Measurements from ENCODE around the gene PCNT. TPM values are rescaled to one million over a fixed set of nuclear protein-coding genes. Genes with fewer than 3 reads are reported as not detected.

The PCNT gene
- total RNA-seq, 1 donor from 2014 or later: 53.3 TPM

GRCh38 chr21:46423546-46424038 lies 99.6 kb downstream of the PCNT start:
- Mint-ChIP-seq H3K27me3 (no peaks in the 10 kb centered on the region), H3K4me3 (ENCODE audit: low read depth) (no peak overlapping the region), H3K27ac (no peak overlapping the region), H3K4me1 (ENCODE audit: low read depth) (no peaks in the 10 kb centered on the region), H3K36me3 (ENCODE audit: insufficient read depth) (peaks cover 6% of the 10 kb centered on the region), H3K9me3 (ENCODE audit: low read depth) (no peaks in the 10 kb centered on the region)
- TF ChIP-seq CTCF (IDR thresholded peaks at IDR 0.05; ENCODE audit: unreplicated experiment): no peak
- DNase-seq (ENCODE audit: low spot score, unreplicated experiment): no peak

- Mint-ChIP-seq H3K9me3 (ENCODE audit: low read depth) (no peaks in the 10 kb centered on the region), H3K36me3 (ENCODE audit: insufficient read depth) (peaks cover 4% of the 10 kb centered on the region), H3K4me3 (ENCODE audit: low read depth) (no peak overlapping the region), H3K27ac (no peak overlapping the region), H3K4me1 (ENCODE audit: low read depth) (no peaks in the 10 kb centered on the region), H3K27me3 (no peaks in the 10 kb centered on the region)
- no peak for DNase-seq (ENCODE audit: low spot score, unreplicated experiment)
- no peak for TF ChIP-seq CTCF (IDR thresholded peaks at IDR 0.05; ENCODE audit: unreplicated experiment)
Observed at GRCh38 chr21:46424039-46424591, 100.2 kb downstream of the PCNT start.

GRCh38 chr21:46424621-46425020 lies 100.7 kb downstream of the PCNT start:
- TF ChIP-seq CTCF (IDR thresholded peaks at IDR 0.05; ENCODE audit: unreplicated experiment): no peak
- Mint-ChIP-seq H3K27me3 (no peaks in the 10 kb centered on the region), H3K4me3 (ENCODE audit: low read depth) (no peak overlapping the region), H3K27ac (peak overlapping the region; percentile 83), H3K4me1 (ENCODE audit: low read depth) (no peaks in the 10 kb centered on the region), H3K36me3 (ENCODE audit: insufficient read depth) (peaks cover 4% of the 10 kb centered on the region), H3K9me3 (ENCODE audit: low read depth) (no peaks in the 10 kb centered on the region)
- no peak for DNase-seq (ENCODE audit: low spot score, unreplicated experiment)

- Mint-ChIP-seq H3K9me3 (ENCODE audit: low read depth) (no peaks in the 10 kb centered on the region), H3K27ac (peak overlapping the region; percentile 83)
Observed at GRCh38 chr21:46425041-46425440, 101.1 kb downstream of the PCNT start.

GRCh38 chr21:46425571-46425970 lies 101.6 kb downstream of the PCNT start:
- DNase-seq (ENCODE audit: low spot score, unreplicated experiment): no peak
- H3K36me3 Mint-ChIP-seq (ENCODE audit: insufficient read depth): peaks cover 2% of the 10 kb centered on the region
- H3K27me3 Mint-ChIP-seq: no peaks in the 10 kb centered on the region
- no peaks in the 10 kb centered on the region for H3K4me1 Mint-ChIP-seq (ENCODE audit: low read depth)
- H3K4me3 Mint-ChIP-seq (ENCODE audit: low read depth): no peak overlapping the region
- no peak for TF ChIP-seq CTCF (IDR thresholded peaks at IDR 0.05; ENCODE audit: unreplicated experiment)
- H3K9me3 Mint-ChIP-seq (ENCODE audit: low read depth): no peaks in the 10 kb centered on the region
- no peak overlapping the region for H3K27ac Mint-ChIP-seq

More at GRCh38 chr21:46425041-46425440, 101.1 kb downstream of the PCNT start:
- no peak for DNase-seq (ENCODE audit: low spot score, unreplicated experiment)
- peaks cover 5% of the 10 kb centered on the region for H3K36me3 Mint-ChIP-seq (ENCODE audit: insufficient read depth)
- H3K27me3 Mint-ChIP-seq: no peaks in the 10 kb centered on the region
- H3K4me1 Mint-ChIP-seq (ENCODE audit: low read depth): no peaks in the 10 kb centered on the region
- no peak for TF ChIP-seq CTCF (IDR thresholded peaks at IDR 0.05; ENCODE audit: unreplicated experiment)
- H3K4me3 Mint-ChIP-seq (ENCODE audit: low read depth): no peak overlapping the region
